Tibial nerve (tissue), 4 donors: ENCODE results near the gene MRPL38. TPM values are rescaled to one million over a fixed set of nuclear protein-coding genes. Genes with fewer than 3 reads are reported as not detected.

ENCODE experiments used
- DNase-seq, 2 donors: peaks; one replicate each; pipeline ENCODE4 v3.0.0-alpha.2; 2019; ENCODE audit warnings: low spot score in 2 of 2
- H3K27ac ChIP-seq, 4 donors: fragments of 200-600 bp; sonication (generic) in 3 of 4; one replicate each; pipeline ENCODE4 v1.5.1; 2017 to 2019; ENCODE audit warnings: mild to moderate bottlenecking in 1 of 4
- H3K27me3 ChIP-seq, 2 donors: fragments of 200-600 bp; sonication (generic) in 1 of 2; one replicate each; pipeline versions ENCODE4 v1.5.1 to v1.6.0; 2017 to 2019
- H3K36me3 ChIP-seq, 3 donors: fragments of 200-600 bp; sonication (generic); one replicate each; pipeline ENCODE4 v1.5.1; 2018 to 2019
- H3K4me1 ChIP-seq, 4 donors: fragments of 200-600 bp; sonication (generic) in 3 of 4; one replicate each; pipeline ENCODE4 v1.5.1; 2017 to 2019
- H3K4me3 ChIP-seq, 4 donors: fragments of 200-600 bp; sonication (generic) in 3 of 4; one replicate each; pipeline ENCODE4 v1.5.1; 2017 to 2019; ENCODE audit warnings: mild to moderate bottlenecking in 1 of 4, moderate library complexity in 1 of 4
- H3K9me3 ChIP-seq, 4 donors: fragments of 200-600 bp; sonication (generic) in 3 of 4; one replicate each; pipeline ENCODE4 v1.5.1; 2017 to 2019
- CTCF ChIP-seq, 5 experiments: fragments of 200-600 bp in 3 of 5; fragments of 450-650 bp in 2 of 5; sonication (generic) in 3 of 5; IDR thresholded peaks; one replicate each; pipeline ENCODE4 v1.5.1; 2016 to 2019; ENCODE audit warnings: antibody characterized with exemption in 5 of 5, mild to moderate bottlenecking in 3 of 5, moderate library complexity in 2 of 5
- EP300 ChIP-seq, 2 donors: sonication (generic); formaldehyde crosslinking; IDR thresholded peaks; one replicate each; pipeline ENCODE4 v1.6.1; 2017; ENCODE audit warnings: antibody characterized with exemption in 2 of 2, mild to moderate bottlenecking in 1 of 2
- POLR2A ChIP-seq, 2 donors: fragments of 450-650 bp; IDR thresholded peaks; one replicate each; pipeline ENCODE4 v1.6.1; 2017; ENCODE audit warnings: antibody characterized with exemption in 2 of 2, mild to moderate bottlenecking in 2 of 2, moderate library complexity in 2 of 2
- WGBS, 2 donors: methylation state at CpG; one replicate each; pipeline ENCODE4 v1.1.5; 2018; 5-methylcytosine and 5-hydroxymethylcytosine counted together
- total RNA-seq, 4 donors: library from RNA; depleted of rRNA; stranded (reverse); fragments of >200 nt; gene quantifications; one replicate each; pipeline ENCODE4 v1.1.0, GENCODE V29; 2016

MRPL38 gene
- total RNA-seq, 4 donors from 2014 or later, result 56.8 to 118 (median 76.2) TPM

- H3K27me3 ChIP-seq, result no peaks in the 10 kb centered on the region
- no peak overlapping the region for H3K4me3 ChIP-seq
- no peak for DNase-seq
- 83 to 90% methylated on average over 9 of the region's 9 CpGs for WGBS, 2 donors
- peaks cover 0 to 78% (median 52%) of the 10 kb centered on the region in 3 donors for H3K36me3 ChIP-seq
- TF ChIP-seq EP300 (IDR thresholded peaks at IDR 0.05) (no peak), POLR2A (IDR thresholded peaks at IDR 0.05) (no peak), CTCF (IDR thresholded peaks at IDR 0.05) (no peak)
- H3K4me1 ChIP-seq, result peaks cover 0 to 97% (median 29%) of the 10 kb centered on the region in 4 donors
- no peaks in the 10 kb centered on the region for H3K9me3 ChIP-seq
- peak overlapping the region in 3 of 4 donors; percentile 20 to 79 (median 68) for H3K27ac ChIP-seq
These were observed 55.0 kb downstream of the MRPL38 start for GRCh38 chr17:75849724-75850123.

DNA sequence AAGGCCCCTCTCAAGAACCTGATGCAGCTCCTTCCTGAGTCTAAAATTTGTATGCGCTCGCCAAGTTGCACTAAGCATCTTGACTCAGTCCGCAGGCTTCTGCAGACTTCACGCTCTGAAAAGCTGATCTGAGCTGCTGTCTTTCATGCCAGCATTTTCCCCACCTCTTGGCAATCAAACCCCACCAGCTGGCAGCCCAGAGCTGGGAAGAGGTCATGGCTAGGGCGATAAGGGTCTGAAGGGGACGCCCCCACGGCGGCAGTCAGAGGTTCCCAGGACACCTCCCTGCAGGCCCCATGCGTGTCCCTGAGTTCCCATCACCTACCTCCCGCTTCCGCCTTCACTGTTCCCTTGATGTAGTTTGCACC, 55.4 kb downstream of the MRPL38 start:
- no peak for DNase-seq
- TF ChIP-seq CTCF (IDR thresholded peaks at IDR 0.05) (no peak), EP300 (IDR thresholded peaks at IDR 0.05) (no peak), POLR2A (IDR thresholded peaks at IDR 0.05) (no peak)
- Histone ChIP-seq H3K36me3 (peaks cover 0 to 78% (median 52%) of the 10 kb centered on the region in 3 donors), H3K27ac (peak overlapping the region in 3 of 4 donors; percentile 20 to 79 (median 65)), H3K27me3 (no peaks in the 10 kb centered on the region), H3K9me3 (no peaks in the 10 kb centered on the region), H3K4me1 (peaks cover 0 to 98% (median 33%) of the 10 kb centered on the region in 4 donors), H3K4me3 (no peak overlapping the region)
- WGBS, 2 donors, result 82% methylated on average over 11 of the region's 11 CpGs

Other genes with a start within 250 kb of the MRPL38 start
- gene RECQL5, start 237.7 kb downstream of the MRPL38 start, total RNA-seq, result 10 to 100 TPM; 23.2 to 51.9 (median 34.7) TPM
- 100 to 1,000 TPM in 2 of 4 donors, 10 to 100 TPM in 2; 63.9 to 119 (median 95.3) TPM for gene SAP30BP, start 237.5 kb downstream of the MRPL38 start, total RNA-seq
- gene ITGB4, start 183.4 kb downstream of the MRPL38 start, total RNA-seq, result 100 to 1,000 TPM; 211 to 335 (median 233) TPM
- 10 to 100 TPM; 54.5 to 57.5 (median 55.6) TPM for gene GALK1, start 139.7 kb downstream of the MRPL38 start, total RNA-seq
- gene UNK, start 120.1 kb downstream of the MRPL38 start, total RNA-seq, result 10 to 100 TPM; 30.2 to 53.4 (median 36.2) TPM
- 10 to 100 TPM; 10.5 to 53.1 (median 22.6) TPM for gene UNC13D, start 60.5 kb downstream of the MRPL38 start, total RNA-seq
- gene WBP2, start 49.5 kb downstream of the MRPL38 start, total RNA-seq, result 10 to 100 TPM; 63.5 to 79.7 (median 71.0) TPM
- gene TRIM47, start 26.3 kb downstream of the MRPL38 start, total RNA-seq, result 10 to 100 TPM; 47.4 to 79.0 (median 57.0) TPM
- gene TRIM65, start 7.9 kb downstream of the MRPL38 start, total RNA-seq, result 10 to 100 TPM; 40.2 to 68.1 (median 41.5) TPM
- 10 to 100 TPM; 19.9 to 32.4 (median 25.7) TPM for gene FBF1, start 36.2 kb upstream of the MRPL38 start, total RNA-seq
- gene ACOX1, start 74.3 kb upstream of the MRPL38 start, total RNA-seq, result 10 to 100 TPM; 33.7 to 44.4 (median 39.1) TPM
- gene TEN1, start 74.4 kb upstream of the MRPL38 start, total RNA-seq, result 10 to 100 TPM in 2 of 4 donors, 1 to 10 TPM in 2; 8.6 to 22.2 (median 11.5) TPM
- gene CDK3, start 96.0 kb upstream of the MRPL38 start, total RNA-seq, result 10 to 100 TPM in 1 of 4 donors, 1 to 10 TPM in 3; 3.8 to 12.3 (median 5.9) TPM
- 1 to 10 TPM in 2 of 4 donors, under 1 TPM in 1, not detected in 1; 0.98 to 3.0 (median 2.1) TPM for gene EVPL, start 122.4 kb upstream of the MRPL38 start, total RNA-seq
- 10 to 100 TPM; 51.5 to 58.6 (median 53.5) TPM for gene SRP68, start 167.6 kb upstream of the MRPL38 start, total RNA-seq
- not detected for gene GALR2, start 169.9 kb upstream of the MRPL38 start, total RNA-seq
- not detected for gene ZACN, start 174.3 kb upstream of the MRPL38 start, total RNA-seq
- 10 to 100 TPM; 51.7 to 87.3 (median 75.1) TPM for gene EXOC7, start 198.9 kb upstream of the MRPL38 start, total RNA-seq
- gene FOXJ1, start 236.4 kb upstream of the MRPL38 start, total RNA-seq, result not detected